Endodermal cell (in vitro differentiated cells): ENCODE measurements around the gene HS6ST3. TPM values are rescaled to one million over a fixed set of nuclear protein-coding genes. Genes with fewer than 3 reads are reported as not detected.

Source experiments
- DNase-seq: peaks from one replicate; pipeline ENCODE4 v3.0.0-alpha.2; 2017
- H3K27ac ChIP-seq: 2 replicates; pipeline ENCODE4 v1.5.1; 2013; ENCODE audit warnings: mild to moderate bottlenecking, low read depth, low read length, moderate library complexity
- H3K27me3 ChIP-seq: 2 replicates; pipeline ENCODE4 v1.6.1; 2013; ENCODE audit warnings: mild to moderate bottlenecking, low read length, moderate library complexity; ENCODE audit not compliant: insufficient read depth, control insufficient read depth, poor library complexity, severe bottlenecking
- H3K36me3 ChIP-seq: 2 replicates; pipeline ENCODE4 v1.7.0; 2013; ENCODE audit warnings: mild to moderate bottlenecking, low read length, moderate library complexity; ENCODE audit not compliant: control insufficient read depth, insufficient read depth
- H3K4me1 ChIP-seq: one replicate; pipeline ENCODE4 v1.7.0; 2013; ENCODE audit warnings: low read length; ENCODE audit not compliant: control insufficient read depth, insufficient read depth
- H3K4me3 ChIP-seq: 2 replicates; pipeline ENCODE4 v1.5.1; 2013; ENCODE audit warnings: mild to moderate bottlenecking, low read length, moderate library complexity
- H3K9ac ChIP-seq: 2 replicates; pipeline ENCODE4 v1.6.1; 2013; ENCODE audit warnings: mild to moderate bottlenecking, low read length, moderate library complexity; ENCODE audit not compliant: poor library complexity, severe bottlenecking; ENCODE audit errors: extremely low read depth
- H3K9me3 ChIP-seq: 2 replicates; pipeline ENCODE4 v1.6.1; 2013; ENCODE audit warnings: mild to moderate bottlenecking, low read length, moderate library complexity; ENCODE audit not compliant: control insufficient read depth
- H3K27ac Mint-ChIP-seq: 2 replicates; pipeline ENCODE4 v1.8.0; 2020; ENCODE audit warnings: mixed read lengths
- H3K27me3 Mint-ChIP-seq: 2 replicates; pipeline ENCODE4 v1.8.0; 2021; ENCODE audit warnings: mild to moderate bottlenecking, mixed read lengths; ENCODE audit not compliant: insufficient read depth
- H3K36me3 Mint-ChIP-seq: 2 replicates; pipeline ENCODE4 v1.8.0; 2020; ENCODE audit warnings: low read depth, mixed read lengths
- H3K4me1 Mint-ChIP-seq: 2 replicates; pipeline ENCODE4 v1.8.0; 2020; ENCODE audit warnings: mixed read lengths
- H3K4me3 Mint-ChIP-seq: 2 replicates; pipeline ENCODE4 v1.8.0; 2020; ENCODE audit warnings: mild to moderate bottlenecking, moderate library complexity, mixed read lengths
- H3K9me3 Mint-ChIP-seq: 2 replicates; pipeline ENCODE4 v1.8.0; 2020; ENCODE audit warnings: mild to moderate bottlenecking, mixed read lengths
- CTCF ChIP-seq: fragments of 200-600 bp; sonication (generic); conservative IDR thresholded peaks from 2 replicates; pipeline ENCODE4 v1.5.0; 2021; ENCODE audit warnings: antibody characterized with exemption, mild to moderate bottlenecking
- WGBS, 2 experiments: methylation state at CpG; one replicate each; pipeline versions ENCODE4 v1.1.5 to v1.1.7; 2013; ENCODE audit warnings: missing lambda C conversion rate in 2 of 2, mixed read lengths in 1 of 2; ENCODE audit not compliant: insufficient coverage in 1 of 2, insufficient read length in 1 of 2; 5-methylcytosine and 5-hydroxymethylcytosine counted together
- total RNA-seq, 2 donors: library from RNA; stranded (reverse); fragmentation: NEBNext Ultra II Directional in 1 of 2; extraction: Animal tissue kit (Norgen Biotek cat#: 25700) in 1 of 2; gene quantifications; 2 replicates in 1 of 2; 3 replicates in 1 of 2; pipeline ENCODE4 v1.2.1, GENCODE V29; 2021

HS6ST3 gene
- total RNA-seq, 2 donors from 2014 or later = 0.84 to 1.1 TPM

GRCh38 chr13:96680898-96681297 lies 591.0 kb downstream of the HS6ST3 start:
- Histone ChIP-seq H3K9me3 (peaks cover 8% of the 10 kb centered on the region), H3K4me1 (no peaks in the 10 kb centered on the region), H3K36me3 (no peaks in the 10 kb centered on the region), H3K27ac (no peak overlapping the region), H3K9ac (no peak overlapping the region), H3K4me3 (no peak overlapping the region), H3K27me3 (peaks cover 61% of the 10 kb centered on the region)
- H3K9me3 Mint-ChIP-seq = peaks cover 6% of the 10 kb centered on the region
- H3K36me3 Mint-ChIP-seq = no peaks in the 10 kb centered on the region
- H3K4me3 Mint-ChIP-seq = no peak overlapping the region
- no peaks in the 10 kb centered on the region for H3K4me1 Mint-ChIP-seq
- TF ChIP-seq CTCF = no peak
- peaks cover 43% of the 10 kb centered on the region for H3K27me3 Mint-ChIP-seq
- WGBS, 2 experiments = 87 to 90% methylated on average over 1 to 5 of the region's 5 CpGs
- no peak overlapping the region for H3K27ac Mint-ChIP-seq
- DNase-seq = no peak

- Histone ChIP-seq H3K27me3 (peaks cover 52% of the 10 kb centered on the region), H3K36me3 (no peaks in the 10 kb centered on the region), H3K9ac (no peak overlapping the region), H3K4me3 (no peak overlapping the region), H3K4me1 (no peaks in the 10 kb centered on the region), H3K9me3 (peaks cover 8% of the 10 kb centered on the region), H3K27ac (no peak overlapping the region)
- no peak overlapping the region for H3K27ac Mint-ChIP-seq
- DNase-seq = no peak
- no peaks in the 10 kb centered on the region for H3K4me1 Mint-ChIP-seq
- H3K27me3 Mint-ChIP-seq = peaks cover 37% of the 10 kb centered on the region
- H3K4me3 Mint-ChIP-seq = no peak overlapping the region
- H3K9me3 Mint-ChIP-seq = peaks cover 6% of the 10 kb centered on the region
- no peak for TF ChIP-seq CTCF
- H3K36me3 Mint-ChIP-seq = no peaks in the 10 kb centered on the region
Observed at GRCh38 chr13:96681766-96682165, 591.9 kb downstream of the HS6ST3 start.

GRCh38 chr13:96684469-96684868 lies 594.6 kb downstream of the HS6ST3 start:
- H3K27me3 Mint-ChIP-seq = peaks cover 23% of the 10 kb centered on the region
- TF ChIP-seq CTCF = no peak
- Histone ChIP-seq H3K27ac (no peak overlapping the region), H3K27me3 (peaks cover 43% of the 10 kb centered on the region), H3K36me3 (no peaks in the 10 kb centered on the region), H3K9ac (no peak overlapping the region), H3K9me3 (no peaks in the 10 kb centered on the region), H3K4me1 (no peaks in the 10 kb centered on the region), H3K4me3 (no peak overlapping the region)
- H3K4me3 Mint-ChIP-seq = no peak overlapping the region
- 92 to 100% methylated on average over 3 to 4 of the region's 4 CpGs for whole genome bisulfite sequencing, 2 experiments
- no peak overlapping the region for H3K27ac Mint-ChIP-seq
- DNase-seq = no peak
- H3K9me3 Mint-ChIP-seq = no peaks in the 10 kb centered on the region
- H3K36me3 Mint-ChIP-seq = no peaks in the 10 kb centered on the region
- no peaks in the 10 kb centered on the region for H3K4me1 Mint-ChIP-seq
